ENCODE measurements around the gene USP15. TPM values are rescaled to one million over a fixed set of nuclear protein-coding genes. Genes with fewer than 3 reads are reported as not detected.

The USP15 gene
- total and polyA plus RNA-seq, 2 donors (not counting 1 experiment from before 2014, with no cell fraction given), result 116 to 182 TPM

- Mint-ChIP-seq H3K27me3 (no peaks in the 10 kb centered on the region), H3K4me1 (peaks cover 81% of the 10 kb centered on the region), H3K4me3 (no peak overlapping the region), H3K27ac (no peak overlapping the region), H3K9me3 (ENCODE audit: insufficient read depth) (peaks cover 7% of the 10 kb centered on the region)
- H3K9me3 ChIP-seq (ENCODE audit: control extremely low read depth in 1 of 3, control insufficient read depth in 2 of 3, insufficient read depth in 1 of 3, low read length in 2 of 3), result peaks cover 0 to 3% (median under 1%) of the 10 kb centered on the region in 3 donors
- H2AFZ ChIP-seq (ENCODE audit: insufficient read depth, low read depth, low read length, poor library complexity, severe bottlenecking), result no peak overlapping the region
- H3K4me2 ChIP-seq (replicated peaks; ENCODE audit: low read depth, low read length, poor library complexity, severe bottlenecking), result no peak overlapping the region
- no peak overlapping the region for H3K4me3 ChIP-seq (ENCODE audit: control extremely low read depth in 1 of 5, extremely low read depth in 1 of 5, insufficient read depth in 1 of 5, low read depth in 2 of 5, low read length in 4 of 5)
- POLR2A ChIA-PET, result no interaction called here
- peaks cover 89% of the 10 kb centered on the region for H4K20me1 ChIP-seq (ENCODE audit: control insufficient read depth, insufficient read depth, low read length, poor library complexity, severe bottlenecking)
- peaks cover 100% of the 10 kb centered on the region for H3K79me2 ChIP-seq (ENCODE audit: control insufficient read depth, insufficient read depth, low read length)
- DNase-seq, result no peak
- no peak overlapping the region for H3K27ac ChIP-seq (ENCODE audit: low read length in 2 of 2)
- CTCF ChIA-PET, result interaction anchor here (1.0 kb wide), 1 partner anchor 25 kb away, joined by 3 read pairs; the partner anchor contains the start of gene USP15
- intact Hi-C loops (cut with micrococcal nuclease), result no loop called here
- TF ChIP-seq CTCF (IDR thresholded peaks at IDR 0.05) (no peak), EZH2 (IDR thresholded peaks at IDR 0.05; ENCODE audit: borderline replicate concordance, insufficient read depth, low read depth, low read length, poor library complexity, severe bottlenecking) (no peak)
- ATAC-seq (ENCODE audit: low read depth), result no peak
- no peak overlapping the region for H3K9ac ChIP-seq (ENCODE audit: low read length)
- no peaks in the 10 kb centered on the region for H3K27me3 ChIP-seq (replicated peaks in 1 of 4; ENCODE audit: control extremely low read depth in 1 of 4, control insufficient read depth in 3 of 4, insufficient read depth in 4 of 4, low read length in 3 of 4)
- H3K36me3 ChIP-seq (replicated peaks in 1 of 2; ENCODE audit: control extremely low read depth in 1 of 2, control insufficient read depth in 1 of 2, extremely low read depth in 1 of 2, insufficient read depth in 2 of 2, low read length in 1 of 2), result peaks cover 2 to 9% of the 10 kb centered on the region in 2 experiments
- H3K4me1 ChIP-seq (ENCODE audit: control insufficient read depth in 2 of 2, insufficient read depth in 2 of 2, low read length in 2 of 2), result peaks cover 7 to 15% of the 10 kb centered on the region in 2 donors
Observed at GRCh38 chr12:62284749-62285148, 24.5 kb downstream of the USP15 start.

GRCh38 chr12:62285284-62285683 is 25.1 kb downstream of the USP15 start:
- no peak overlapping the region for H3K27ac ChIP-seq (ENCODE audit: low read length in 2 of 2)
- peaks cover 80% of the 10 kb centered on the region for H3K4me1 Mint-ChIP-seq
- peaks cover 89% of the 10 kb centered on the region for H4K20me1 ChIP-seq (ENCODE audit: control insufficient read depth, insufficient read depth, low read length, poor library complexity, severe bottlenecking)
- ChIA-PET POLR2A (no interaction called here), CTCF (interaction anchor here (1.0 kb wide), 1 partner anchor 25 kb away, joined by 3 read pairs; the partner anchor contains the start of gene USP15)
- H3K79me2 ChIP-seq (ENCODE audit: control insufficient read depth, insufficient read depth, low read length), result peaks cover 100% of the 10 kb centered on the region
- H3K9me3 ChIP-seq (ENCODE audit: control extremely low read depth in 1 of 3, control insufficient read depth in 2 of 3, insufficient read depth in 1 of 3, low read length in 2 of 3), result peaks cover 0 to 6% (median 4%) of the 10 kb centered on the region in 3 donors
- H3K36me3 ChIP-seq (replicated peaks in 1 of 2; ENCODE audit: control extremely low read depth in 1 of 2, control insufficient read depth in 1 of 2, extremely low read depth in 1 of 2, insufficient read depth in 2 of 2, low read length in 1 of 2), result peaks cover 2 to 9% of the 10 kb centered on the region in 2 experiments
- H3K9me3 Mint-ChIP-seq (ENCODE audit: insufficient read depth), result peaks cover 11% of the 10 kb centered on the region
- no peak overlapping the region for H3K27ac Mint-ChIP-seq
- no peak for DNase-seq
- peaks cover 7 to 13% of the 10 kb centered on the region in 2 donors for H3K4me1 ChIP-seq (ENCODE audit: control insufficient read depth in 2 of 2, insufficient read depth in 2 of 2, low read length in 2 of 2)
- TF ChIP-seq CTCF (IDR thresholded peaks at IDR 0.05) (no peak), EZH2 (IDR thresholded peaks at IDR 0.05; ENCODE audit: borderline replicate concordance, insufficient read depth, low read depth, low read length, poor library complexity, severe bottlenecking) (no peak)
- H3K4me3 Mint-ChIP-seq, result no peak overlapping the region
- H3K4me2 ChIP-seq (replicated peaks; ENCODE audit: low read depth, low read length, poor library complexity, severe bottlenecking), result no peak overlapping the region
- H2AFZ ChIP-seq (ENCODE audit: insufficient read depth, low read depth, low read length, poor library complexity, severe bottlenecking), result no peak overlapping the region
- H3K27me3 ChIP-seq (replicated peaks in 1 of 4; ENCODE audit: control extremely low read depth in 1 of 4, control insufficient read depth in 3 of 4, insufficient read depth in 4 of 4, low read length in 3 of 4), result no peaks in the 10 kb centered on the region
- intact Hi-C loops (cut with micrococcal nuclease), result no loop called here
- no peaks in the 10 kb centered on the region for H3K27me3 Mint-ChIP-seq
- no CpG with 5 or more reads among the region's 1 CpG for WGBS (ENCODE audit: insufficient coverage)
- ATAC-seq (ENCODE audit: low read depth), result no peak
- no peak overlapping the region for H3K4me3 ChIP-seq (ENCODE audit: control extremely low read depth in 1 of 5, extremely low read depth in 1 of 5, insufficient read depth in 1 of 5, low read depth in 2 of 5, low read length in 4 of 5)
- no peak overlapping the region for H3K9ac ChIP-seq (ENCODE audit: low read length)
